Activated CD4-positive, CD25-positive, alpha-beta regulatory T cell treated with anti-CD3 and anti-CD28 coated beads, Interleukin-2, amount 50 U/mL, for 24 hours (primary cell): ENCODE measurements around the gene CTAG1A.
"Not testable (repeated sequence)": the region's sequence is repeated elsewhere in the genome, so short reads cannot be mapped to it uniquely, and the experiment has no call there.

Source experiments
- ATAC-seq, 2 donors: fragments of 150-1000 bp; cut with Tn5 transposase; one replicate each; pipeline ENCODE4 v1.10.0; 2021; ENCODE audit warnings: mild to moderate bottlenecking in 1 of 2, moderate library complexity in 1 of 2

CTAG1A gene

DNA sequence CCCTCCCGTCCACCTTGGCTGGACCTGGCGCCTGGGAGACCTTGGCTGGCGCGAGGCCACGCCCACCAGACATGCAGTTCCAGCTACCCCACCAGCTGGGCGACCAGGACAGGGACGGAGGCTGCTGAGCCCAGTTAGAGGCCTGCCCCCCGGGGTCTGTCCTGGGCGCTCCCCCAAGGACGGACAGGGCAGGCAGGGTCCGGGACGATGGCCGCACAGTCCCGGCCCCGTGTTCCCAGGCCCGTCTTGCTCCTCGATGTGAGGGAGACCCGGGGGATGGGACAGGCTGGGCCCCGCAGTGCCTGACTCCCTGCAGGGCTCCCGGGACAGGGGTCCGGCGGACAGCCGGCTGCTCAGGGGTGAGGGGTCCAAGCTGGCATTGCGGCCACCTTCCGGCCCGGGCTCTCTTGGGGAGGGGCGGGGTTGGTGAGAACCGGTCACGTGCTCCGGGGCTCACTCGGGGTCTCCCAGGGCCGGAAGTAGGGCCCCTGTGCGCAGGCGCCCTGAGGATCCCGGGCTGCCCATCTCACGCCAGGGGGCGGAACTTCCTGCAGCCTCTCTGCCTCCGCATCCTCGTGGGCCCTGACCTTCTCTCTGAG, at the start of gene CTAG1A:
Gene CTAG1A, plus strand, starts transcription at position 549 of the 599 bp plus-strand sequence. CDS start 74 bp downstream, outside the sequence.
- not testable (repeated sequence) for ATAC-seq

DNA sequence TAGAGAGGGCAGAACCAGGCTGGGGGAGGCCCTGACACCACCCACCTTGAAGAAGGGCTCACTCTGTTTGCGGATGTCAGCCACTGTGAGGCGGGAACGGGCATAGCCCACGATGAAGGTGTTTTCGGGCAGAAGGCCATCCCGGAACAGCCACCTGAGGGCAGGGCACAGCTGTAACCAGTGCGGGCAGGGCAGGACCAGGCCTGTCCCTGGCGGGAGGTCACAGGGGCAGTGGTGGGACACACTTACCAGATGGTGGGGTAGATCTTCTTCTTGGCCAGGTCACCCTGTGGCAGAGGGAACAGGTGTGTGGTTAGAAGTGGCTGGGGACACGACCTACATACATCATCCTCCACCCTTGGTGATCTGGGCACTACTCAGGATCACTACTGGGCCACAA, 49.0 kb upstream of the CTAG1A start:
- no peak for ATAC-seq

DNA sequence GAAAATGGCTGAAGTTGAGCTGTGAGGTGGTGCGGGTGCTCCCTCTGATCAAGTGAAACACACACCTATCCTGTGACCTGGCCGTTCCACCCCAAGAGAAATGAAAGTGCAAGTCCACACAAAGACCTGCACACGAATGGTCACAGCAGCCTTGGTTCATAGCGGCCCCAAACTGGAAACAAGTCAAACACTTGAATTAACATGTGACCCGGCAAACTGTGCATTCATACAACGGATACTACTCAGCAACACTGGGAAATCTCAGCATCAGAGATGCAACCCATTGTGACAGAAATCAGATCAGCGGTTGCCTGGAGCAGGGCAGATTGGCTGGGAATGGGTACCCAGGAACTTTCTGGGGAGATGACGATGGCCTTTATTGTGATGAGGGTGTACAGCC, 45.9 kb upstream of the CTAG1A start:
- no peak for ATAC-seq

DNA sequence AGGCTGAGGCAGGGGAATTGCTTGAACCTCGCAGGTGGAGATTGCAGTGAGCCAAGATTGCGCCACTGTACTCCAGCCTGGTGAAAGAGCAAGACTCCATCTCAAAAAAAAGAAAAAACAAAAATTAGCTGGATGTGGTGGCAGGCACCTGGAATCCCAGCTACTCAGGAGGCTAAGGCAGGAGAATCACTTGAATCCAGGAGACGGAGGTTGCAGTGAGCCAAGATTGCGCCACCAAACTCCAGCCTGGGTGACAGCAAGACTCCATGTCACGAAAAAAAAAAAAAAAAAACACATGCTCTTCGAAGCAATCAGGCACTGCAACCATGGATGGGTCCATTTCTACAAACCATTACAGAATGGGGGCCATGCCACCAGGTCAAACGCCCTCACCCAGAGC, 44.6 kb upstream of the CTAG1A start:
- not testable (repeated sequence) for ATAC-seq

DNA sequence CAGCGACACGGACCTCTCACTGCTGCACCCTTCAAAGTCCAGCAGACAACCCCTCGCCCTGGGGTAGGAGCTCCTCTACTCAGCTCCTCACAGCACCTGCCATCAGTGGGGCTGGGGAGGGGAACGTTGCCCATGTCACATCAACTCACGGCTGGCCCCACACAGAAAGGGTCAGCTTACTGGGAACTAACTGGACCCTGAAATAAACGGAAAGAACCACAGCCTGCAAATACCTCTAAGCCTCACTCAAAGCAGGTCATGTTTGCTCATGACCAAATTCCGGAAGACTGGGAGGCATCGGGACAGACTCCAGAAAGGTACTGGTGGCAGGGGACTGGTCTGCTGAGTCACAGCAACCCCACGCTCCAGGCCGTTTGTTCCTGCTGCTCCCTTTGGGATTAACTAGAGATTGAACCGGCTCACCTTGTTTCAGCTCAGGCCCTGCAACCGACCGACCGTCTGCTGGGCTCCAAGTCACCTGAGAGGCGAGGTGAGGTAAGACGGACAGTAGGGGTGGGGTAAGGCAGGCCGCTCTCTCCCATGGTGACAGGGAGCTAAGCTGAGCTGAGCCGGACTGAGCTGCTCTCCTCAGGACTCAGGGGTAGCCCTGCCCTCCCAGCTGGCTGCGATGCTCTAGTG, 43.9 kb upstream of the CTAG1A start:
- ATAC-seq = no peak

DNA sequence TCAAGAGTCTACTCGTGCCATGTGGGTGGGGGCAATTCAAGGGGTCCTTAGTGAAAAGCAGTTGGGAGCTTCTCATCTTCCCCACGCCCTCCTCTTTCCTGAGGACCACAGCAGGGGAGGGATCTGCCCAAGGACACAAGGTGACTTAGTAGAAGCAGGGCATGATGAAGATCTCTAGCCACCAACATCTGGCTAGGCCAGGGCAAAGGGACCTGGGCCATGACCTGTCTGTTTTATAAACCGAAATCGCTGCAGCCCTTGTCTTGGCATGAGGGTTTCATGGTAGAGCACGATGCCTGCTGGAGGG, 43.4 kb upstream of the CTAG1A start:
- ATAC-seq = no peak

DNA sequence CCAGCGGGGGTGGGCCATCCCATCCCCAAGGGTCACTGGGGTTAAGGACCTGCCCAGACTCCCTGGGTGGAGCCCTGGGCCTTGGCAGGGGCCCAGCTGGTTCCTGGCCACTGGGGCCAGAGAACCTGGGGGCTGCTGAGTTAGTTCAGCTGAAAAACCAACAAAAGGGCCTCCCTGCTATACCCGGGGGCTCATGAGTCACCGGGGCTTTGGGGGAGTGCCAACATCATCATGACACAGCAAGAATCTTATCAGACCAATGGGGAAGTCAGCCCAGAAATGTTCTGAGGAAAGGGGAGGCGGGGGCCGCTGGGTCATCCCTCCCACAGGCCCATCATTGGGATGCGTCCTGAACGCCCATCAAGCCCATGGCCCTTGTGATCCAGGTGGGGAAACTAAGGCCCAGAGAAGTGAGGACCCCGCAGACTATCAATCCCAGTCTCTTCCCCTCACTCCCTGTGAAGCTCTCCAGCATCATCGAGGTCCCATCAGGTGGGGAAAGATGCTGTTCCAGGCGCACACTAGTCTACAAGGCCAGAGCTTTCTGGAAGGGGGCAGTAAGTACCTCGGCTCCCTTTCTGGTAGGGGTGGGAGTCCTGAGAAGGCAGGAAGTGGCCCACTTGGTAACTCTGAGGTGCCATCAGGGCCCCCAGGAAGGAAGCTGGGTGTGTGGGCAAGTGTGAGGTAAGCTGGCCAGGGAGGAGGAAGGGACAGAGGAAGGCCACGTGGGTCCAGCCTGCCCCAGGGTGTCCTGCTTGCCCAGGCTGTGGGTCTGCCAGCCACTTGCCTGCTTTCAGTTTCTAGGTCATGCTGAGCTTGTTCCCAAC, 42.8 kb upstream of the CTAG1A start:
- peak; percentile 59 to 64 for ATAC-seq

DNA sequence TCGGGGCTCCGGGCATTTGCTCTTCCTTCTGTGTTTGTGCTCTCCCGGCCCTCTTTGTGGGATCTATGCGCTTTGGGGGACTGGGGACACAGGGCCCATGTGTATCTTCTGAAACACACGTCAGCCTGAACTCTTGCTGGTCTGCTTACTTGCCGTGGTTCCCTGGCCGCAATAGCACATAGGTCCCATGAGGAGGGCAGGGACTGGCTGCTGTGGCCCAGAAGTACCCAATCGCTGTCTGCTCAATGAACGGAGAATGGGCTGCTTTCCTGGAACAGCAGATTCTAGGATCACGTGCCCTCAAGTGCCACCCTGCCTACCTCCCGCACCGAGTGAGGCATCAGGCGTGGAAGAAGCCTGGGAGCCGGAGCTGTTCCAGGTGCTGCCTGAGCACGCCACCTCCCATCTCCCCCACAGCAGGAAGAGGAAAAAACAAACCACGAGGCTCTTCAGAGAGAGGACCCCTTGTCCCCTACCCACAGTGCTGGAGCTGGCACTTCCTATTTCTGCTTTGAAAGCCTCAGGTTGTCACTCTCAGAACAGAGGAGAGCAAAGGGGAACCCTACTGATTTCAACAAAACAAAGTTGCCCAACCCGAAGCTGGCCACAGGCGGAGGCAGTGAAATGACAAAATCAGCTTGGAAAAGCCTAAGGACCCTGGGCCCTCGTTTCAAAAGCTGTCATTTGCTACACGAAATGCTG, 42.1 kb upstream of the CTAG1A start:
- ATAC-seq = peak in 1 of 2 donors; percentile 8

DNA sequence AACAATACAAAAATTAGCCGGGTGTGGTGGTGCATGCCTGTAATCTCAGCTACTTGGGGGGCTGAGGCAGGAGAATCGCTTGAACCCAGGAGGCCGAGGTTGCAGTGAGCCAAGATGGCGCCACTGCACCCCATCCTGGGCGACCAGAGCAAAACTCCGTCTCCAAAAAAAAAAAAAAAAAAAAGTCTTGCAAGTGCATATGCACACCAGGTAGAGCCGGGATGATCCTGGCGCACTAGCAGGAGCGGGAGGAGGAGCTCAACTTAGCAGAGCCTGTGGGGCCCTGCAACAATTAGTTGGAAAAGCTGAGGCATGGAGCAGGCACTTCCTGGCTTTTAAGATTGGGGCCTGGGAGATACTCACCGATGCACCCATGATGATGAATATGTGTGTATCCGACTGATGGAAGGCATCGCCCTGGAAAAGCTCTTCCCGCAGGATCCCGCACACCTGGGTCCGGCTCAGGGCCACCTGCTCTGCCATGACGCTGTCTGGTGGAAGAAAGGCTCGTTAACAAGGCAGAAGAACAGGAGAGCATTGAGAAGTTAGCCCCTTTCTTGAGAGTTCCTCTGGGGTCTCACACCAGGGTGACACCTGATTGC, 39.2 kb upstream of the CTAG1A start:
- no peak for ATAC-seq

DNA sequence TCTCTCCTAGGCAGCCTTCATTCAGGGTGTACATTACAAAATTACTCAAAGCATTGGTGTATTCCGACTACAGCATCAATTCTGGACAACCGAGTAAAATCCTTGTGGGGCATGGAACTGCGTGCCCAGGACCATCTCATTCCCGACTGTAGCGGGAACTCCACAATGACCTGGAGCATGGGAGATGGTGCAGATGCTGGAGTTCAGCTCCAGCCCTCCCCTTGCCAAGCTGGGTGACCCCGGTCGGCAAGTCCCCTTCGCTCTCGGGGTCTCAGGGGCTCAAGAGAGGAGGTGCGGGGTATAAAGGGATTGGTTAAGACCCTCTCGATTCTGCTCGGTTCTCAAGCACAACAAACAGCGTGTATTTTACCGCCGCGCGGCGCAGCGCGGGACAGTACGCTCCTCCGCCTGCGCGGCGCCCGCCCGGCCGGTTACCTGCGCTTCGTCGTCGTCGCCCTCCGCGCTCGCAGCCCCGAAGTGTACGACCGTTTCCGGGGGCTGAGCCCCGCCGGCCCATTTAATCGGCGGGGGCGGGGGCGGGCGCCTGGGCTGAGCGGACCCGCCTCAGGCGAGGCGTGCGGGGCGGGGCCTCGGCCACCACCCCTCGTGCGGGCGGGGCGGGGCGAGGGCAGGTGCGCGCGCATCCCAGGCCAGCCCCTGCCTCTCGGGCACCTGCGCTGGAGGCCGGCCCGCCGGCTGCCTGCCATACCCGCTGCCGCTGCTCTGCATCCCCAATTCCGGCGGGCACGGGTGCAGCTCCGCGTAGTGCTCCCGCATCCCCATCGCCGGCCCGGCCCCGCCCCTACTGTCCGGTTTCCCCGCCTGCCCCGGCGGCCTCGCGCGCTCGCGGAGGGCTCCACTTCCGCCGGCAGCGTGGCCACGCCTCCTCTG, 38.3 kb upstream of the CTAG1A start, which contains the start of gene G6PD:
Gene G6PD, minus strand, starts transcription at position 493 of the 891 bp plus-strand sequence. CDS start 691 bp downstream, outside the sequence.
- ATAC-seq = peak; percentile 42 to 50

DNA sequence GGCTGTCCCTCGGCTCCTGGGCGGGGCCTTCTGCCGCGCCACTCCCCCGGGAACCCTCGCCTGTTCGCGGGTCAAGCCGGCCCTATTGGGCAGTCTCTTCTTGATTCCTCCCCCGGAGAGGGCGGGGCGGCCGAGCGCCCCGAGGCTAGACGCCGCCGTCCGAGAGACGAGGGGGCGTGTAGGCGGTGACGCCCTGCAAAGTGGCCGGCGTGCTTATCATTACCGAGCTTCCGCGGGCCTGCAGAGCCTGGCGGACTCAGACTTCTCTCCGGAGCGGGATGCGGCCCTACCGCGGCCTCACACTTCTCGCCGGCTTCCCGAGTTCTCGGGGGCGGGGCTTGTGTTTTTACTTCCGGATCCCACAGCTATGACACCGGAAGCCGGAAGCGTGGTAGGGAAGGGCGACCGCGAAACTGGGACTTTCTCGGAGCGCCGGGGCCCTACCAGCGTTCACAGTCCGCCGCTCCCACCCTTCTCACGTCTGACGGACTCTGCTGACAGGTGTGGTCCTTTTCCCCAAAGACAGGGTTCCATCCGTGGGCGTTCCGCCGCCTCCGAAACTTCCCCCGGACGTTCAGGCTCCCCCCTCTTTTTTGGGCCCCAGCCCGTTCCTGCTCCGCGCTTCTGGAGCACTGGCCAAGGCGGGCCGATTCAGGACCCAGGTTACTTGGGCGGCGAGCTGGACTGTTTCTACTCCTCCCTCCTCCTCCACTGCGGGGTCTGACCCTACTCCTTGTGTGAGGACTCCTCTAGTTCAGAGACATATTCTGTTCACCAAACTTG, 37.5 kb upstream of the CTAG1A start, which contains the start of gene IKBKG:
Gene IKBKG, plus strand, starts transcription at position 376 of the 783 bp plus-strand sequence. CDS start 4,383 bp downstream, outside the sequence.
- peak; percentile 77 to 81 for ATAC-seq

DNA sequence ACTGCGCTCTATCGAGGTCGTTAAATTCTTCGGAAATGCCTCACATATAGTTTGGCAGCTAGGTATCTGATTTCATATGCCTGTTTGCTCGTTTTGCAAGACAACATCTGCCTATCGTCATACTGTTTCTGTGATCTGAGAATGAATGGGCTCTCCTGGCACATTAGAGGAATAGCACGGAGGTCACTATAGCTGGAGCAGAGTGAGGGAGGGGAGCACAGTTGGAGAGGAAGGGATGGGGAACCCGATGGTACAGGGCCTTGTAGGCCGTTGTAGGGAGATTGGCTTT, 37.0 kb upstream of the CTAG1A start:
- ATAC-seq = no peak

DNA sequence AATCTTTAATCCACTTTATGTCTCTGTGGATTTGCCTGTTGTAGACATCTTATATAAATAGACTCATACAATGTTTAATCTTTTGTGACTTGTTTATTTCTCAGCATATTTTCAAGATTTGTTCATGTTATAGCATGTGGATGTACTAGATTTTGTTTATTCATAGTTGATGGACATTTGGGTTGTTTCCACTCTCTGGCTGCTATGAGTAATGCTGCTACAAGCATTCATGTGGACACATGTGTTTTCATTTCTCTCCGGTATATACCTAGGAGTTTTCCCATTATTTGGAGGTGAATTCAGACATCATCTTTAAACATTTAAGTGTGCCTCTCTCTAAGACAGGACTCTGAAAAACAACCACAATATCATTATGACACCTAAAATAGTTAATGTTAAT, 35.2 kb upstream of the CTAG1A start:
- no peak for ATAC-seq

DNA sequence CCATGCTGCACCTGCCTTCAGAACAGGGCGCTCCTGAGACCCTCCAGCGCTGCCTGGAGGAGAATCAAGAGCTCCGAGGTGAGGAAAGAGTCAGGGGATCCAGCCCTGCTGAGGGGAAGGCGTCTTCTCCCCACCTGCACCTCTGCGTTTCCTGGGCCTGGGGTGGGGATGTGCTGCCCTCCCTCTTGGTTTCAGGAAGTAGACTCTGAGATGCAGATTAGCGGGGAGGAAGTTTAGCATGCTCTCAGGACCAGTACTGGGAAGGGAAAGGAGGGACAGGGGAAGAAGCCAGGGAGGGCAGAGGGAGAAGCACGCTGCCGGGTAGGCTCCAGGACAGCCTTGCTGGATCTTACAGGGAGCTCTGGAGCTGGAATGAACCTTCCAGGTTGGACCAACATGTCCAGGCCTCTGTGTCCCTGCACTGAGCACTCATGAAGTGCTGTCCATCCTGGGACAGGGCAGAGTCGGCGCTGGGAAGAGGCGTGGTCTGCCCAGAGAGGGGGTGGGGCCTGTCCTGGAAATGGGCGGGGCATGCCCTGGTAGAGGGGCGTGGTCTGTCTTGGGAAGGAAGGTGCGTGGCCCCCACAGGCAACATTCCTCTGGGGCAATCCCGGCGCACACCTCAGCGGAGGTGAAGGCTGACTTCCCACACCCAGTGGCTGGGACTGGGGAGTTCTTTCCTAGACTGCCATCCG, 32.7 kb upstream of the CTAG1A start:
- not testable (repeated sequence) for ATAC-seq

DNA sequence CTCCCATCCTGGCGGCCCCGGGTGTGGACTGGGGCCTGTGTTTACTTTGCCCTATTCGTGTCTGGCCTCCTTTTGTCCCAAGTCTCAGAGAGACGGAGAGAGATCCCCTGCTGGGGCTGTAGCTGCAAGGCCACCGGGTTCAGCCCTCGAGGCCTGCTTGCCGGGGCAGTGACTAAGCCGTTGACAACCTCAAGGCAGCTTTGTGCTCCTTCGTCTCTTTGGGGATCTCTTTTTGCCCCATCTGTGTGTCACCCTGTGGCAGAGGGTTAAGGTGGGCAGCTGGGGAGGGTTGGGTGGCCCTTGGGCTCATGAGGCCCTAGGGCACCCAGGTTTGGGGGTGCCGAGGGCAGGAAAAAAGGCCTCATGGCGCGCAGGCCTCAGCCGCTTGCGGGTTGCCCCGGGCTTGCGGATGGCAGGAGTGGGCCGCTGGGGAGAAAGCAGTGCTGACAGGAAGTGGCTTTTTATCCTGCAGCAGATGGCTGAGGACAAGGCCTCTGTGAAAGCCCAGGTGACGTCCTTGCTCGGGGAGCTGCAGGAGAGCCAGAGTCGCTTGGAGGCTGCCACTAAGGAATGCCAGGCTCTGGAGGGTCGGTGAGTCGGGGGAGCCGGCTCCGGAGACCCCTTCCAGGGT, 26.8 kb upstream of the CTAG1A start:
- ATAC-seq = peak; percentile 53 to 66

DNA sequence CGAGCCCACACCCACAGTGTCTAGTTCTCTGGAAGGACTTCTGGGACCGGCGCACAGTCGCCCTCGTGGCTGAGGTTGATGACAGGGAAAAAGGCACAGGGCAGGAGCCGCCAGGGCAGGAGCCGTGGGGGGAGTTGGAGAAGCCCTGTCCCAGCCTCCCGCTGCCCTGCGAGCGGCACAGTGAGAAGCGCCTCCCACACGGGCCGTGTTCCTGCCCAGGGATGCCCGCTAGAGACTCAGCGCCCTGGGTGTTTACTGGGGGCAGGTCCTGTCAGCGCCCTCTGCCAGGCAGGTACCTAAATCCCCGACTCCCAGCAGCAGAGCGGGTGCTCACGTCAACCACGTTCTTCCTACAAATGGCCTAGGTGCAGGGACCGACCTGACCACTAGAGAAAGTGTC, 26.0 kb upstream of the CTAG1A start:
- ATAC-seq = not testable (repeated sequence)

DNA sequence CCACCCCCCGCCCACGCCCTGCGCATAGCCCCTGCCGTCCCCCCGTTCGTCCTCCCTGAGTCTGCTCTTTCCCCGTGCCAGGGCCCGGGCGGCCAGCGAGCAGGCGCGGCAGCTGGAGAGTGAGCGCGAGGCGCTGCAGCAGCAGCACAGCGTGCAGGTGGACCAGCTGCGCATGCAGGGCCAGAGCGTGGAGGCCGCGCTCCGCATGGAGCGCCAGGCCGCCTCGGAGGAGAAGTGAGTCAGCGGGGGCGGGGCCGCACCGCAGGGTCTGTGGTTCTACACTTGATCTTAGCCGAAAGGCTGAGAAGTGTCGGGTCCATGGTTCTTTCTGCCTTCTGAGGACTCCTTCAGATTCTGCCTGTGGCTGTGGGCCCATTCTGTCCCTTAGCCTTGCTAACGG, 24.6 kb upstream of the CTAG1A start:
- ATAC-seq = not testable (repeated sequence)

DNA sequence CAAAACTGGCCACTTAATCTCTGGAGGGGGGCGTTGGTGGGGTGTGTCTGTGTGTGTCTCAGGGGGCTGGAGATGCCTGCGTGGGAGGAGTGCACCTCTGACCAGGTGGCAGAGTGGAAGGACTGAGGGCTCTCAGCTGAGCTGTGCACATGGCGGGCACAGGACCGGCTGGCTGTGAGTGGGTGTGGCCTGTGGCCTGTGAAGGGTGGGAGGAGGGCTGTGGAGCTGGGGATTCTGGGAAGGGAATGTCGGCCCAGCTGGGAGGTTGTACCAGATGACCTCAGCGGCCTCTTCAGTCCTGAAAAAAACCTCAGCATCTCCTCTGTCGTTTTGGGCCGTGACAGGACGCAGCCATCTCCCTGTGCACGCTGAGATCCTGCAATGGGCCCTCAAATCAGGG, 22.6 kb upstream of the CTAG1A start:
- ATAC-seq = not testable (repeated sequence)

DNA sequence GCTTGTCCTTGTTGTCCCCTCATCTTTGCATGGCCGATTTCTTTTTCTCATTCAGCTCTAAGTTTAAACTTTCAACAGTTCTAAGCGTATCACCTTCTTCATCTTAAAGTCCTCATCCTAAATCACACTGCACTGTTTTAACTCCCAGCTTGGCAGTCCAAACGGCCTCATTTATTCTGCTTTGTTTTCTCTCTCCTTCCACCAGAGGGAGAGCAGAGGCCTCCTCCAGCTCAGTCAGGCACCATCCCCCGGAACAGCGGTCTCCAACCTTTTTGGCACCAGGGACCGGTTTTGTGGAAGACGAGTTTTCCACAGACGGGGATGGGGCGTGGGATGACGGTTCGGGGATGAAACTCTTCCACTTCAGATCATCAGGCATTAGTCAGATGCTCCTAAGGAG, 14.6 kb upstream of the CTAG1A start:
- ATAC-seq = not testable (repeated sequence)

DNA sequence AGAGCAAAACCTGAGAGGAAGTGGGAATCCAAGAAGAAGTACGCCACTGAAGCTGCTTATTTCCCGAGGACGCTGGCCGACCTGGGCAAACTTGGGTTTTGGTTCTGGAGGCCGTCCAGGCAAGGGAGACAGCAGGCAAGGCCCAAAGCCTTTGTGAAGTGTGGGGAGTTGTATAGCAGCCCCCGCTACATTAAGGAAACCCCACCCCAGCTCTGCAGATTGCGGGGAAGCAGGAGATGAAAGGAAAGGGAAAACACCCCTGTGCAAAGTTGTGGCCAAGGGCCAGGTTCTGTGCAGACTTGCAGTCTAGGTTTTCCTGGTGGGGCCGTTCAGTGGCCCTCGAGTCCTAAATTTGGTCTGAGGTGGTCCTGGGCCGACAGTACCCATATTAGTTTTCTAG, 11.9 kb upstream of the CTAG1A start:
- ATAC-seq = not testable (repeated sequence)
